B cell (primary cell): ENCODE data around the gene NANS. TPM values are rescaled to one million over a fixed set of nuclear protein-coding genes. Genes with fewer than 3 reads are reported as not detected.
A peak's percentile ranks its signal among the peaks of the same experiment; 100 is the strongest.

Experiments used
- ATAC-seq: fragments of 200-7000 bp; cut with Tn5 transposase; one replicate; pipeline ENCODE4 v1.10.0; 2021; ENCODE audit warnings: low read depth, mild to moderate bottlenecking, moderate number of reproducible peaks, moderate library complexity
- CTCF ChIA-PET: fragments of 350-600 bp; sonication (Branson Sonifier 250); formaldehyde crosslinking; loops from one replicate; lab custom pipeline; 2021; ENCODE audit warnings: antibody characterized with exemption, inconsistent platforms; lab: Charles Lee
- POLR2A ChIA-PET: fragments of 350-600 bp; sonication (Branson Sonifier 250); formaldehyde crosslinking; loops from one replicate; lab custom pipeline; 2021; ENCODE audit warnings: antibody characterized with exemption; lab: Charles Lee
- DNase-seq: peaks from one replicate; pipeline ENCODE4 v3.0.0; 2013
- H2AFZ ChIP-seq: 2 replicates; pipeline ENCODE4 v1.6.1; 2012; ENCODE audit warnings: mild to moderate bottlenecking, low read depth, low read length; ENCODE audit not compliant: insufficient read depth, poor library complexity, severe bottlenecking
- H3K27ac ChIP-seq, 2 donors: 1 replicate in 1 of 2; 2 replicates in 1 of 2; pipeline ENCODE4 v1.5.1; 2012 to 2013; ENCODE audit warnings: low read length in 2 of 2, mild to moderate bottlenecking in 2 of 2, moderate library complexity in 1 of 2
- H3K27me3 ChIP-seq, 4 experiments: fragments of 200-600 bp in 1 of 4; sonication (generic) in 1 of 4; replicated peaks in 1 of 4; 1 replicate in 2 of 4; 2 replicates in 2 of 4; pipeline versions ENCODE4 v1.6.1 to v1.7.0; 2013 to 2016; ENCODE audit warnings: low read length in 3 of 4, mild to moderate bottlenecking in 2 of 4, mixed read lengths in 1 of 4, moderate library complexity in 1 of 4; ENCODE audit not compliant: insufficient read depth in 4 of 4, control insufficient read depth in 3 of 4; ENCODE audit errors: control extremely low read depth in 1 of 4
- H3K36me3 ChIP-seq, 2 experiments: replicated peaks in 1 of 2; 1 replicate in 1 of 2; 2 replicates in 1 of 2; pipeline versions ENCODE4 v1.6.1 to v1.7.1; 2013; ENCODE audit warnings: low read length in 1 of 2; ENCODE audit not compliant: insufficient read depth in 2 of 2, control insufficient read depth in 1 of 2; ENCODE audit errors: control extremely low read depth in 1 of 2, extremely low read depth in 1 of 2
- H3K4me1 ChIP-seq, 2 donors: fragments of 200-600 bp in 1 of 2; sonication (generic) in 1 of 2; 1 replicate in 1 of 2; 2 replicates in 1 of 2; pipeline versions ENCODE4 v1.5.1 to v1.6.1; 2013 to 2017; ENCODE audit warnings: low read length in 2 of 2; ENCODE audit not compliant: control insufficient read depth in 2 of 2, insufficient read depth in 2 of 2
- H3K4me2 ChIP-seq: replicated peaks from 2 replicates; pipeline ENCODE3; 2012; ENCODE audit warnings: mild to moderate bottlenecking, low read depth, low read length; ENCODE audit not compliant: poor library complexity, severe bottlenecking
- H3K4me3 ChIP-seq, 5 experiments: fragments of 200-600 bp in 1 of 5; sonication (generic) in 1 of 5; 1 replicate in 3 of 5; 2 replicates in 2 of 5; pipeline versions ENCODE4 v1.5.1 to v1.7.0; 2011 to 2016; ENCODE audit warnings: low read length in 4 of 5, mild to moderate bottlenecking in 4 of 5, low read depth in 2 of 5, control low read depth in 1 of 5, moderate library complexity in 1 of 5; ENCODE audit not compliant: insufficient read depth in 1 of 5; ENCODE audit errors: control extremely low read depth in 1 of 5, extremely low read depth in 1 of 5
- H3K79me2 ChIP-seq: fragments of 200-600 bp; sonication (generic); one replicate; pipeline ENCODE4 v1.6.0; 2016; ENCODE audit warnings: low read length; ENCODE audit not compliant: control insufficient read depth, insufficient read depth
- H3K9ac ChIP-seq: fragments of 200-600 bp; sonication (generic); 2 replicates; pipeline ENCODE4 v1.6.1; 2017; ENCODE audit warnings: mild to moderate bottlenecking, low read length, moderate library complexity
- H3K9me3 ChIP-seq, 3 donors: one replicate each; pipeline versions ENCODE4 v1.6.1 to v1.7.1; 2013; ENCODE audit warnings: low read length in 2 of 3; ENCODE audit not compliant: control insufficient read depth in 2 of 3, insufficient read depth in 1 of 3; ENCODE audit errors: control extremely low read depth in 1 of 3
- H4K20me1 ChIP-seq: 2 replicates; pipeline ENCODE4 v1.6.0; 2012; ENCODE audit warnings: mild to moderate bottlenecking, low read length; ENCODE audit not compliant: insufficient read depth, control insufficient read depth, poor library complexity, severe bottlenecking
- H3K27ac Mint-ChIP-seq: one replicate; pipeline ENCODE4 v1.8.0; 2021; ENCODE audit warnings: mixed read lengths
- H3K27me3 Mint-ChIP-seq: one replicate; pipeline ENCODE4 v1.8.0; 2021; ENCODE audit warnings: mixed read lengths
- H3K4me1 Mint-ChIP-seq: one replicate; pipeline ENCODE4 v1.8.0; 2021; ENCODE audit warnings: mixed read lengths
- H3K4me3 Mint-ChIP-seq: one replicate; pipeline ENCODE4 v1.8.0; 2021; ENCODE audit warnings: mixed read lengths
- H3K9me3 Mint-ChIP-seq: one replicate; pipeline ENCODE4 v1.8.0; 2022; ENCODE audit warnings: mixed read lengths; ENCODE audit not compliant: insufficient read depth
- EZH2 ChIP-seq: IDR thresholded peaks from 2 replicates; pipeline ENCODE4 v1.6.1; 2012; ENCODE audit warnings: borderline replicate concordance, low read depth, mild to moderate bottlenecking, moderate library complexity, low read length; ENCODE audit not compliant: insufficient read depth, poor library complexity, severe bottlenecking
- WGBS: methylation state at CpG from one replicate; pipeline ENCODE4 v1.1.5; 2013; ENCODE audit warnings: missing lambda C conversion rate; ENCODE audit not compliant: insufficient coverage; 5-methylcytosine and 5-hydroxymethylcytosine counted together
- intact Hi-C: fragments of 100-400 bp; cut with micrococcal nuclease; formaldehyde crosslinking; loops from one replicate; pipeline ENCODE4 v1.10.0; 2022
- polyA plus RNA-seq: library from polyadenylated mRNA; depleted of rRNA; stranded (reverse); fragments of >200 nt; gene quantifications from 2 replicates; pipeline ENCODE4 v1.2.3, GENCODE V29; 2012
- total RNA-seq, 2 donors: library from RNA; stranded (reverse); fragments of 120-200 nt in 1 of 2; gene quantifications; 1 replicate in 1 of 2; 2 replicates in 1 of 2; pipeline versions ENCODE4 v1.2.3 to v1.2.4, GENCODE V29; 2013 to 2022
- TF ChIP-seq, protein P1 (sequence below): fragments of 200-600 bp; IDR thresholded peaks from one replicate; pipeline ENCODE4 v1.8.0; 2022; ENCODE audit warnings: antibody characterized with exemption, mild to moderate bottlenecking

Gene NANS
- total and polyA plus RNA-seq, 2 donors (not counting 1 experiment from before 2014, with no cell fraction given): 14.2 to 14.9 TPM

DNA sequence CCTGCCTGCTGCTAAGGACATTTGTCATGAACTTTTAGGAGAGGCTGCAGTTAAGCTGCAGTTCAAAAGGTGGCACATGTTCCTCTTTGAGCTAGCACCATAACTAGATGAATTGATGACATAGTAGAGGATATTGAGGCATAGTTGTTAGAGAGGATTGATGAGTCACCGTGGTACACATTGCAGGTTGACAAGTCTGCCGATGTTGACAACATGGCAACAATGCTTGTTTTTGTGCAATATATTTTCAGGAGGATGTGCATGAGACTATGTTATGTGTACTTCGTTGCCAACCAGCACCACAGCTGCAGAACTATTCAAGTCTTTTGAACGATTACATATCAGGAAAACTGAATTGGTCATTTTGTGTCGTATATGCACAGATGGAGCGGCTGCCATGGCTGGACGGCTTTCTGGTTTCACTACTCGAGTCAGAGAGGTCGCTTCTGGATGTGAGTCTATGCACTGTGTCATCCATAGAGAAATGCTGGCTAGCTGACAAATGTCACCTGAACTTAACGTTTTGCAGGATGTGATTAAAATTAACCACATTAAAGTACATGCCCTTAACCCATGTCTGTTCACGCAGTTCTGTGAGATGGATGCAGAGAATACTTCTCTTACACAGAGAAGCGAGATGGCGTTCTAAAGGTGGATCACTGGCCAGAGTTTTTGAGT lies 49.1 kb upstream of the NANS start:
- Histone ChIP-seq H3K4me1 (peaks cover 9 to 13% of the 10 kb centered on the region in 2 donors), H3K9ac (no peak overlapping the region), H4K20me1 (peaks cover 17% of the 10 kb centered on the region), H3K4me2 (no peak overlapping the region), H3K27me3 (no peaks in the 10 kb centered on the region), H3K27ac (no peak overlapping the region), H3K36me3 (peaks cover 2 to 73% of the 10 kb centered on the region in 2 experiments), H2AFZ (no peak overlapping the region), H3K9me3 (no peaks in the 10 kb centered on the region), H3K4me3 (no peak overlapping the region), H3K79me2 (peaks cover 12% of the 10 kb centered on the region)
- no peak for DNase-seq
- ChIA-PET POLR2A (interaction anchor here (0.7 kb wide), 1 partner anchor 10 kb away, joined by 3 read pairs; no protein-coding TSS in a partner anchor), CTCF (interaction anchor here (1.2 kb wide), 1 partner anchor 27 kb away, joined by 5 read pairs; no protein-coding TSS in a partner anchor)
- H3K4me3 Mint-ChIP-seq: no peak overlapping the region
- no peak for ATAC-seq
- H3K27ac Mint-ChIP-seq: peak overlapping the region; percentile 15
- no peaks in the 10 kb centered on the region for H3K9me3 Mint-ChIP-seq
- H3K27me3 Mint-ChIP-seq: no peaks in the 10 kb centered on the region
- intact Hi-C loops: no loop called here
- TF ChIP-seq, protein P1, sequence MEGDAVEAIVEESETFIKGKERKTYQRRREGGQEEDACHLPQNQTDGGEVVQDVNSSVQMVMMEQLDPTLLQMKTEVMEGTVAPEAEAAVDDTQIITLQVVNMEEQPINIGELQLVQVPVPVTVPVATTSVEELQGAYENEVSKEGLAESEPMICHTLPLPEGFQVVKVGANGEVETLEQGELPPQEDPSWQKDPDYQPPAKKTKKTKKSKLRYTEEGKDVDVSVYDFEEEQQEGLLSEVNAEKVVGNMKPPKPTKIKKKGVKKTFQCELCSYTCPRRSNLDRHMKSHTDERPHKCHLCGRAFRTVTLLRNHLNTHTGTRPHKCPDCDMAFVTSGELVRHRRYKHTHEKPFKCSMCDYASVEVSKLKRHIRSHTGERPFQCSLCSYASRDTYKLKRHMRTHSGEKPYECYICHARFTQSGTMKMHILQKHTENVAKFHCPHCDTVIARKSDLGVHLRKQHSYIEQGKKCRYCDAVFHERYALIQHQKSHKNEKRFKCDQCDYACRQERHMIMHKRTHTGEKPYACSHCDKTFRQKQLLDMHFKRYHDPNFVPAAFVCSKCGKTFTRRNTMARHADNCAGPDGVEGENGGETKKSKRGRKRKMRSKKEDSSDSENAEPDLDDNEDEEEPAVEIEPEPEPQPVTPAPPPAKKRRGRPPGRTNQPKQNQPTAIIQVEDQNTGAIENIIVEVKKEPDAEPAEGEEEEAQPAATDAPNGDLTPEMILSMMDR: no peak
- TF ChIP-seq EZH2: no peak
- H3K4me1 Mint-ChIP-seq: peaks cover 21% of the 10 kb centered on the region
- WGBS: 85% methylated on average over 10 of the region's 13 CpGs

DNA sequence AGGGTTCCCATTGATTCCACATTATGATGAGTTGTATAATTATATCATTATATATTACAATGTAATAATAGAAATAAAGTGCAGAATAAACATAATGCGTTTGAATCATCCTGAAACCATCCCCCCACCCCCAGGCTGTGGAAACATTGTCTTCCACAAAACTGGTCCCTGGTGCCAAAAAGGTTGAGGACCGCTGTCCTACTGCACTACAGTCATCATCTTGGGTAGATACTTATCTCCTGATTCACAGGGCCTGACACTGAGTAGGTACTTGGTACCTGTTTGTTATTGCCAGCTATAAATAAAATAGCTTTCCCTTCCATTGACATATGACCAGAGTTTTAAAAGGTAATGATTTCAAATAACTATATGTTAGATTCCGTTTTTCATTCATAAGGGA lies 47.8 kb upstream of the NANS start:
- ATAC-seq: no peak
- TF ChIP-seq, protein P1: no peak
- no peak for TF ChIP-seq EZH2
- peaks cover 9 to 13% of the 10 kb centered on the region in 2 donors for H3K4me1 ChIP-seq
- no peaks in the 10 kb centered on the region for H3K27me3 Mint-ChIP-seq
- no peaks in the 10 kb centered on the region for H3K9me3 Mint-ChIP-seq
- WGBS: no CpG with 5 or more reads among the region's 3 CpGs
- peaks cover 6% of the 10 kb centered on the region for H3K79me2 ChIP-seq
- ChIA-PET CTCF (interaction anchor here (0.6 kb wide), 1 partner anchor 24 kb away, joined by 4 read pairs; no protein-coding TSS in a partner anchor), POLR2A (no interaction called here)
- H3K9ac ChIP-seq: no peak overlapping the region
- no peak overlapping the region for H3K27ac ChIP-seq
- H3K36me3 ChIP-seq: peaks cover 2 to 71% of the 10 kb centered on the region in 2 experiments
- H3K4me2 ChIP-seq: no peak overlapping the region
- H3K27ac Mint-ChIP-seq: no peak overlapping the region
- intact Hi-C loops: no loop called here
- no peaks in the 10 kb centered on the region for H3K27me3 ChIP-seq
- H3K9me3 ChIP-seq: no peaks in the 10 kb centered on the region
- H4K20me1 ChIP-seq: peaks cover 7% of the 10 kb centered on the region
- H3K4me3 Mint-ChIP-seq: no peak overlapping the region
- no peak overlapping the region for H3K4me3 ChIP-seq
- DNase-seq: no peak
- peaks cover 21% of the 10 kb centered on the region for H3K4me1 Mint-ChIP-seq
- no peak overlapping the region for H2AFZ ChIP-seq
